HL-60 (cell line): ENCODE results near the gene RNF166.

ENCODE experiments used
- DNase-seq, 2 experiments: peaks; one replicate each; pipeline ENCODE4 v3.0.0-alpha.2; 2010 to 2020; ENCODE audit warnings: low read depth in 1 of 2, low spot score in 1 of 2
- H3K27ac ChIP-seq: fragments of 250-450 bp; sonication (Bioruptor Pico); replicated peaks from 2 replicates; pipeline ENCODE4 v1.5.1; 2020; ENCODE audit warnings: mild to moderate bottlenecking, moderate library complexity
- H3K27me3 ChIP-seq: fragments of 250-450 bp; sonication (Bioruptor Pico); 2 replicates; pipeline ENCODE4 v1.5.1; 2021; ENCODE audit warnings: mild to moderate bottlenecking, moderate library complexity; ENCODE audit not compliant: insufficient read depth, poor library complexity, severe bottlenecking
- H3K4me3 ChIP-seq: replicated peaks from 2 replicates; pipeline ENCODE4 v1.5.1; 2011; ENCODE audit warnings: mild to moderate bottlenecking, control low read depth, low read length; ENCODE audit not compliant: insufficient read depth
- CTCF ChIP-seq: IDR thresholded peaks from one replicate; pipeline ENCODE4 v1.5.1; 2011; ENCODE audit warnings: low read length, control low read depth, inconsistent platforms; ENCODE audit not compliant: insufficient read depth
- GABPA ChIP-seq: IDR thresholded peaks from 2 replicates; pipeline ENCODE4 v1.6.1; 2012; ENCODE audit warnings: low read depth
- POLR2AphosphoS5 ChIP-seq: IDR thresholded peaks from 2 replicates; pipeline ENCODE4 v1.6.1; 2012; ENCODE audit warnings: low read depth
- REST ChIP-seq: IDR thresholded peaks from 2 replicates; pipeline ENCODE4 v1.6.1; 2012; ENCODE audit warnings: low read depth; ENCODE audit not compliant: insufficient replicate concordance
- SPI1 ChIP-seq: IDR thresholded peaks from 2 replicates; pipeline ENCODE4 v1.6.1; 2012; ENCODE audit warnings: low read depth, mild to moderate bottlenecking, borderline replicate concordance

Gene RNF166

GRCh38 chr16:88753602-88754001, 47.4 kb upstream of the RNF166 start:
- Histone ChIP-seq H3K27ac (no peak overlapping the region), H3K27me3 (no peaks in the 10 kb centered on the region), H3K4me3 (no peak overlapping the region)
- TF ChIP-seq REST (no peak), CTCF (no peak), POLR2AphosphoS5 (no peak), SPI1 (no peak), GABPA (no peak)
- DNase-seq, result no peak

- TF ChIP-seq CTCF, result no peak
- no peak for TF ChIP-seq REST
- TF ChIP-seq SPI1, result no peak
- TF ChIP-seq GABPA, result no peak
- TF ChIP-seq POLR2AphosphoS5, result no peak
- no peaks in the 10 kb centered on the region for H3K27me3 ChIP-seq
- H3K27ac ChIP-seq, result no peak overlapping the region
- H3K4me3 ChIP-seq, result no peak overlapping the region
- DNase-seq, result no peak
Measured at GRCh38 chr16:88753191-88753590, 47.0 kb upstream of the RNF166 start.

GRCh38 chr16:88752386-88753002, 46.3 kb upstream of the RNF166 start:
- Histone ChIP-seq H3K27ac (no peak overlapping the region), H3K27me3 (no peaks in the 10 kb centered on the region), H3K4me3 (no peak overlapping the region)
- no peak for TF ChIP-seq GABPA
- TF ChIP-seq POLR2AphosphoS5, result no peak
- TF ChIP-seq SPI1, result no peak
- no peak for TF ChIP-seq REST
- no peak for TF ChIP-seq CTCF
- no peak for DNase-seq
